Testis (tissue), 3 donors: ENCODE measurements around the gene PRG2. TPM values are rescaled to one million over a fixed set of nuclear protein-coding genes. Genes with fewer than 3 reads are reported as not detected.

Experiments used
- DNase-seq: peaks from one replicate; pipeline ENCODE4 v3.0.0-alpha.2; 2019
- H3K27ac ChIP-seq, 2 donors: fragments of 200-600 bp; sonication (generic); one replicate each; pipeline ENCODE4 v1.5.1; 2019
- H3K27me3 ChIP-seq: fragments of 200-600 bp; sonication (generic); one replicate; pipeline ENCODE4 v1.5.1; 2019
- H3K36me3 ChIP-seq: fragments of 200-600 bp; sonication (generic); one replicate; pipeline ENCODE4 v1.5.1; 2017; ENCODE audit warnings: low read depth; ENCODE audit errors: missing control alignments
- H3K4me1 ChIP-seq: fragments of 200-600 bp; sonication (generic); one replicate; pipeline ENCODE4 v1.5.1; 2019
- H3K4me3 ChIP-seq, 2 donors: fragments of 200-600 bp; sonication (generic); one replicate each; pipeline ENCODE4 v1.5.1; 2017 to 2019
- H3K9me3 ChIP-seq: fragments of 200-600 bp; sonication (generic); one replicate; pipeline ENCODE4 v1.5.1; 2017
- CTCF ChIP-seq, 3 experiments: fragments of 450-650 bp in 2 of 3; fragments of 200-600 bp in 1 of 3; sonication (generic) in 1 of 3; IDR thresholded peaks; one replicate each; pipeline ENCODE4 v1.5.1; 2016 to 2019; ENCODE audit warnings: antibody characterized with exemption in 3 of 3, mild to moderate bottlenecking in 2 of 3, moderate library complexity in 1 of 3
- POLR2A ChIP-seq: fragments of 450-650 bp; IDR thresholded peaks from one replicate; pipeline ENCODE4 v1.6.1; 2017; ENCODE audit warnings: antibody characterized with exemption, mild to moderate bottlenecking, moderate library complexity
- WGBS, 2 donors: methylation state at CpG; one replicate each; pipeline ENCODE4 v1.1.5; 2018; 5-methylcytosine and 5-hydroxymethylcytosine counted together
- intact Hi-C: fragments of 100-400 bp; cut with DNase I; formaldehyde crosslinking; loops from one replicate; pipeline ENCODE4 v1.15.1; 2023; ENCODE audit warnings: low total_unique reads
- polyA plus RNA-seq: library from polyadenylated mRNA; stranded (reverse); fragments of 350-450 nt; fragmentation: Illumina TruSeq; extraction: RNeasy Lipid Tissue Mini Kit (QIAGEN cat#74804); gene quantifications from one replicate; pipeline ENCODE4 v1.2.3, GENCODE V29; 2014; ENCODE audit warnings: low read depth, low replicate concordance; ENCODE audit not compliant: insufficient read depth
- total RNA-seq, 2 donors: library from RNA; depleted of rRNA; stranded (reverse); fragments of >200 nt; gene quantifications; one replicate each; pipeline ENCODE4 v1.2.3, GENCODE V29; 2016

The PRG2 gene
- total and polyA plus RNA-seq, 3 donors from 2014 or later = not detected

- Histone ChIP-seq H3K4me1 (no peaks in the 10 kb centered on the region), H3K9me3 (no peaks in the 10 kb centered on the region), H3K27me3 (no peaks in the 10 kb centered on the region), H3K36me3 (no peaks in the 10 kb centered on the region), H3K27ac (no peak overlapping the region), H3K4me3 (no peak overlapping the region)
- no peak for TF ChIP-seq POLR2A
- no peak for TF ChIP-seq CTCF (IDR thresholded peaks at IDR 0.05)
- WGBS, 2 donors = 88 to 95% methylated on average over 7 of the region's 7 CpGs
- intact Hi-C loops = no loop called here
- DNase-seq = no peak
Measured at GRCh38 chr11:57370251-57370650, 20.2 kb downstream of the PRG2 start.

DNA sequence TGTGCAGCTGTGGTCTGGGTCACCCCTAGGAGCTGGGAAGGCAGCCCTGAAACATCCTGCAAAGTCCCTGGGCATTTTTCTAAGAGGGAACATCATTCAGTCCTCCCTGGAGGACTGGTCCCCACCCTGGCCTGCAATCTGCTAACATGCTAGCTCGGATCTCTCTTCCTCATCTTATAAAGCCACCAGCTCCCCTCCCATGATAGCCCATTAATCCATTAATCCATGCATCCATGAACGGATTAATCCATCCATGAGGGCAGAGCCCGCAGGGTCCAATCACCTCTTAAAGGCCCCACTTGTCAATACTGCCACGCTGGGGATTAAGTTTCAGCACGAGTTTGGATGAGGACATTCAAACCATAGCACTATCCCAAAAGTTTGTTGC, 21.6 kb downstream of the PRG2 start:
- H3K36me3 ChIP-seq = no peaks in the 10 kb centered on the region
- TF ChIP-seq CTCF (IDR thresholded peaks at IDR 0.05) (no peak), POLR2A (no peak)
- WGBS, 2 donors = 79 to 92% methylated on average over 5 of the region's 5 CpGs
- intact Hi-C loops = no loop called here
- no peak overlapping the region for H3K27ac ChIP-seq
- no peaks in the 10 kb centered on the region for H3K4me1 ChIP-seq
- H3K9me3 ChIP-seq = no peaks in the 10 kb centered on the region
- DNase-seq = no peak
- H3K27me3 ChIP-seq = no peaks in the 10 kb centered on the region
- no peak overlapping the region for H3K4me3 ChIP-seq

DNA sequence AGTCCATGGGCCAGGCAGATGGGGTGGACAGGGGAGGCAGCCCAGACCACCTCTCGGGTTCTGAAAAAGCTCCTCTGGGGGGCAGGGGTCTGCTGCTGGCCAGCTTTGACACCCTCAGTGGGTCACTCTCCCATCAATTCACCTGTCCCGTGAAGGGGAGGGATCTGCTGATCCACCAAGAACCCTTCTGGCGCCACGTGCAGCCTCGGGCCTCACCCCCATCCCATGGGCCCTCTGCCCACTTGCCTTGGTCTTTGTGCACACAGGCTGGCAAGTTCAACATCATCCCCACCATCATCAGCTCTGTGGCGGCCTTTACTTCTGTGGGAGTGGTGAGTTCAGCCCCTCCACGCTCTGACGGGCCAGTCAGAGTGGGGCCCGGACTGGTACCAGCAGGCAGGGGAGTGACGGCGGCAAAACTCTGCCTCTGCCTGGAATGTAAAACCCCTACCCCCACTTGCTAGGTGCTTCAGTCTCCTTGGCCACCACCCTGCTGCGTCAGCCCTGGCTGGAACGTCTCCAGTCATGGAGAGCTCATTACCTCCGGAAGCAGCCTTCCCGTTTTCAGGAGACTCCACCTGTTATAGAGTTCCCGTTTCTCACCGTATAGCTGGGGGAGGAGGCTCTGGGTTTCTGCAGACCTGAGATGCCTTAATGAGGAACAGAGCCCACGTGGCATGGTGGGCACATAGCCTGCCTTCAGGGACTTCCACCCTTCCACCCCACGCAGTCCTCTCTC, 22.2 kb downstream of the PRG2 start:
- Histone ChIP-seq H3K4me3 (no peak overlapping the region), H3K27me3 (no peaks in the 10 kb centered on the region), H3K27ac (no peak overlapping the region), H3K9me3 (no peaks in the 10 kb centered on the region), H3K4me1 (no peaks in the 10 kb centered on the region), H3K36me3 (no peaks in the 10 kb centered on the region)
- WGBS, 2 donors = 80 to 85% methylated on average over 5 to 19 of the region's 19 CpGs
- no peak for DNase-seq
- TF ChIP-seq CTCF (IDR thresholded peaks at IDR 0.05) (no peak), POLR2A (no peak)
- intact Hi-C loops = no loop called here

DNA sequence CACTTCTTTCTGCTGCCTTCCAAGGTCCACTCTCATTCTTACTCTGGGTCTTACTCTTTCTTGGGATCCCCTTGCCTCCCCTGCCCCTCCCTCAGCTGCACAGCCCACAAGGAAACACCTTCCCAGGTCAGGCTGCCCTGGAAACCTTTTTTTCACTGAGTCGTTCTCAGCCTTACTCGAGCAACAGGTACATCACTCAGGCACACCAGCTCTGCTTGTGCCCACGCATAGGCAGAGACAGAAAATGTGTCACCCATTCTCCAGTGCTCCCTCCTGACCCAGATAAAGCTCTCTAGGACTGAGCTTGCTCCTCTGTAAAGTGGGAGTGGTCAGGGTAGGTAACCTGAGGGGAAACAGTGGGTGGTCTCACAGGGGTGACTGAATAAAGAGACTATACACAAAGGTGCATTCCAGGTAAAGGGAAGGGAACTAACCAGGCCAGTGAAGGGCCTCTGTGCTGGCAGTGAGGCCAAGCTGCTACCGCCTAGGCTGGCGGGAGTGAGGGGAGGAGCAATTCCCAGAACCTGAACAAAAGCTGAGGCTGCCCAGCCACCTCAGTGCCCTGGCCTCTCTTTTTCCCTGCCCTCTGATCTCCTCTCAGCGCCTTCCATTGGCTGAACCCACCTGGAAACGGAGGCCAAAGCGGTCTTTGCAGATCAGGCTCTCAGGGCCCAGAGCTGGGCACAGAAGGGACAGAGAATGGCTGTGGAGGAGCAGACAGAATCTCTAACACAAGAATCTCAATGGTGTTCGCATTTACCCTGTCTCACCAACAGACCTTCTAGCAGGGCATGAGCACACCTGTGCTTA, 25.4 kb downstream of the PRG2 start:
- no peaks in the 10 kb centered on the region for H3K4me1 ChIP-seq
- WGBS, 2 donors = 77 to 78% methylated on average over 9 of the region's 9 CpGs
- H3K9me3 ChIP-seq = no peaks in the 10 kb centered on the region
- no peak for TF ChIP-seq POLR2A
- no peak for TF ChIP-seq CTCF (IDR thresholded peaks at IDR 0.05)
- no peak overlapping the region for H3K4me3 ChIP-seq
- H3K36me3 ChIP-seq = no peaks in the 10 kb centered on the region
- no peak overlapping the region for H3K27ac ChIP-seq
- DNase-seq = no peak
- H3K27me3 ChIP-seq = no peaks in the 10 kb centered on the region
- intact Hi-C loops = no loop called here
